ENCODE data around the gene WFDC8. TPM values are rescaled to one million over a fixed set of nuclear protein-coding genes. Genes with fewer than 3 reads are reported as not detected.

The WFDC8 gene
- total RNA-seq, 1 experiment from 2014 or later, result not detected

GRCh38 chr20:45607810-45608209 lies 28.7 kb upstream of the WFDC8 start:
- BruUV-seq (replicated peaks), result no TSS peak
- TF ChIP-seq EZH2 (IDR thresholded peaks at IDR 0.05; ENCODE audit: borderline replicate concordance, low read depth, low read length, poor library complexity, severe bottlenecking) (no peak), CTCF (conservative IDR thresholded peaks at IDR 0.05; ENCODE audit: low read depth, low read length) (no peak)
- Histone ChIP-seq H3K27me3 (replicated peaks; ENCODE audit: insufficient read depth, low read depth, low read length, poor library complexity) (peaks cover 12% of the 10 kb centered on the region), H3K4me3 (ENCODE audit: low read depth, low read length, poor library complexity, severe bottlenecking) (no peak overlapping the region), H3K27ac (ENCODE audit: low read depth, low read length, poor library complexity, severe bottlenecking) (no peak overlapping the region), H3K36me3 (ENCODE audit: insufficient read depth, low read length, poor library complexity, severe bottlenecking) (no peaks in the 10 kb centered on the region), H3K9me3 (ENCODE audit: low read depth, low read length, poor library complexity, severe bottlenecking) (no peaks in the 10 kb centered on the region), H3K4me1 (ENCODE audit: insufficient read depth, low read length, poor library complexity, severe bottlenecking) (no peaks in the 10 kb centered on the region)
- CTCF ChIA-PET, result no interaction called here
- POLR2A ChIA-PET (ENCODE audit: low non-redundant PET), result no interaction called here
- DNase-seq (ENCODE audit: low spot score), result no peak
- intact Hi-C loops (cut with micrococcal nuclease; ENCODE audit: unreplicated experiment), result no loop called here

GRCh38 chr20:45595235-45595634 lies 16.2 kb upstream of the WFDC8 start:
- peaks cover 29% of the 10 kb centered on the region for H3K27me3 ChIP-seq (replicated peaks; ENCODE audit: insufficient read depth, low read depth, low read length, poor library complexity)
- H3K27ac ChIP-seq (ENCODE audit: low read depth, low read length, poor library complexity, severe bottlenecking), result no peak overlapping the region
- H3K4me1 ChIP-seq (ENCODE audit: insufficient read depth, low read length, poor library complexity, severe bottlenecking), result no peaks in the 10 kb centered on the region
- DNase-seq (ENCODE audit: low spot score), result no peak
- intact Hi-C loops (cut with micrococcal nuclease; ENCODE audit: unreplicated experiment), result no loop called here
- ChIA-PET CTCF (no interaction called here), POLR2A (ENCODE audit: low non-redundant PET) (no interaction called here)
- TF ChIP-seq CTCF (conservative IDR thresholded peaks at IDR 0.05; ENCODE audit: low read depth, low read length), result no peak
- TF ChIP-seq EZH2 (IDR thresholded peaks at IDR 0.05; ENCODE audit: borderline replicate concordance, low read depth, low read length, poor library complexity, severe bottlenecking), result no peak
- H3K9me3 ChIP-seq (ENCODE audit: low read depth, low read length, poor library complexity, severe bottlenecking), result no peaks in the 10 kb centered on the region
- BruUV-seq (replicated peaks), result no TSS peak
- no peaks in the 10 kb centered on the region for H3K36me3 ChIP-seq (ENCODE audit: insufficient read depth, low read length, poor library complexity, severe bottlenecking)
- no peak overlapping the region for H3K4me3 ChIP-seq (ENCODE audit: low read depth, low read length, poor library complexity, severe bottlenecking)

GRCh38 chr20:45593498-45593897 lies 14.4 kb upstream of the WFDC8 start:
- no peak overlapping the region for H3K4me3 ChIP-seq (ENCODE audit: low read depth, low read length, poor library complexity, severe bottlenecking)
- ChIA-PET POLR2A (ENCODE audit: low non-redundant PET) (no interaction called here), CTCF (interaction anchor here (1.9 kb wide), 1 partner anchor 178 kb away, joined by 6 read pairs; no protein-coding TSS in a partner anchor)
- no peaks in the 10 kb centered on the region for H3K36me3 ChIP-seq (ENCODE audit: insufficient read depth, low read length, poor library complexity, severe bottlenecking)
- no peaks in the 10 kb centered on the region for H3K9me3 ChIP-seq (ENCODE audit: low read depth, low read length, poor library complexity, severe bottlenecking)
- BruUV-seq (replicated peaks), result no TSS peak
- peaks cover 26% of the 10 kb centered on the region for H3K27me3 ChIP-seq (replicated peaks; ENCODE audit: insufficient read depth, low read depth, low read length, poor library complexity)
- intact Hi-C loops (cut with micrococcal nuclease; ENCODE audit: unreplicated experiment), result loop anchor here (2.0 kb wide), 1 partner anchor 177 kb away; no protein-coding TSS in a partner anchor
- no peak overlapping the region for H3K27ac ChIP-seq (ENCODE audit: low read depth, low read length, poor library complexity, severe bottlenecking)
- TF ChIP-seq CTCF (conservative IDR thresholded peaks at IDR 0.05; ENCODE audit: low read depth, low read length) (no peak), EZH2 (IDR thresholded peaks at IDR 0.05; ENCODE audit: borderline replicate concordance, low read depth, low read length, poor library complexity, severe bottlenecking) (no peak)
- H3K4me1 ChIP-seq (ENCODE audit: insufficient read depth, low read length, poor library complexity, severe bottlenecking), result no peaks in the 10 kb centered on the region
- no peak for DNase-seq (ENCODE audit: low spot score)
